Testis (tissue), 3 donors: ENCODE measurements around the gene MYL11. TPM values are rescaled to one million over a fixed set of nuclear protein-coding genes. Genes with fewer than 3 reads are reported as not detected.
A peak's percentile ranks its signal among the peaks of the same experiment; 100 is the strongest.

ENCODE experiments used
- DNase-seq: peaks from one replicate; pipeline ENCODE4 v3.0.0-alpha.2; 2019
- H3K27ac ChIP-seq, 2 donors: fragments of 200-600 bp; sonication (generic); one replicate each; pipeline ENCODE4 v1.5.1; 2019
- H3K27me3 ChIP-seq: fragments of 200-600 bp; sonication (generic); one replicate; pipeline ENCODE4 v1.5.1; 2019
- H3K36me3 ChIP-seq: fragments of 200-600 bp; sonication (generic); one replicate; pipeline ENCODE4 v1.5.1; 2017; ENCODE audit warnings: low read depth; ENCODE audit errors: missing control alignments
- H3K4me1 ChIP-seq: fragments of 200-600 bp; sonication (generic); one replicate; pipeline ENCODE4 v1.5.1; 2019
- H3K4me3 ChIP-seq, 2 donors: fragments of 200-600 bp; sonication (generic); one replicate each; pipeline ENCODE4 v1.5.1; 2017 to 2019
- H3K9me3 ChIP-seq: fragments of 200-600 bp; sonication (generic); one replicate; pipeline ENCODE4 v1.5.1; 2017
- CTCF ChIP-seq, 3 experiments: fragments of 450-650 bp in 2 of 3; fragments of 200-600 bp in 1 of 3; sonication (generic) in 1 of 3; IDR thresholded peaks; one replicate each; pipeline ENCODE4 v1.5.1; 2016 to 2019; ENCODE audit warnings: antibody characterized with exemption in 3 of 3, mild to moderate bottlenecking in 2 of 3, moderate library complexity in 1 of 3
- POLR2A ChIP-seq: fragments of 450-650 bp; IDR thresholded peaks from one replicate; pipeline ENCODE4 v1.6.1; 2017; ENCODE audit warnings: antibody characterized with exemption, mild to moderate bottlenecking, moderate library complexity
- WGBS, 2 donors: methylation state at CpG; one replicate each; pipeline ENCODE4 v1.1.5; 2018; 5-methylcytosine and 5-hydroxymethylcytosine counted together
- intact Hi-C: fragments of 100-400 bp; cut with DNase I; formaldehyde crosslinking; loops from one replicate; pipeline ENCODE4 v1.15.1; 2023; ENCODE audit warnings: low total_unique reads
- polyA plus RNA-seq: library from polyadenylated mRNA; stranded (reverse); fragments of 350-450 nt; fragmentation: Illumina TruSeq; extraction: RNeasy Lipid Tissue Mini Kit (QIAGEN cat#74804); gene quantifications from one replicate; pipeline ENCODE4 v1.2.3, GENCODE V29; 2014; ENCODE audit warnings: low read depth, low replicate concordance; ENCODE audit not compliant: insufficient read depth
- total RNA-seq, 2 donors: library from RNA; depleted of rRNA; stranded (reverse); fragments of >200 nt; gene quantifications; one replicate each; pipeline ENCODE4 v1.2.3, GENCODE V29; 2016

MYL11 gene
- total and polyA plus RNA-seq, 3 donors from 2014 or later: 2.5 to 18.5 (median 4.2) TPM

DNA sequence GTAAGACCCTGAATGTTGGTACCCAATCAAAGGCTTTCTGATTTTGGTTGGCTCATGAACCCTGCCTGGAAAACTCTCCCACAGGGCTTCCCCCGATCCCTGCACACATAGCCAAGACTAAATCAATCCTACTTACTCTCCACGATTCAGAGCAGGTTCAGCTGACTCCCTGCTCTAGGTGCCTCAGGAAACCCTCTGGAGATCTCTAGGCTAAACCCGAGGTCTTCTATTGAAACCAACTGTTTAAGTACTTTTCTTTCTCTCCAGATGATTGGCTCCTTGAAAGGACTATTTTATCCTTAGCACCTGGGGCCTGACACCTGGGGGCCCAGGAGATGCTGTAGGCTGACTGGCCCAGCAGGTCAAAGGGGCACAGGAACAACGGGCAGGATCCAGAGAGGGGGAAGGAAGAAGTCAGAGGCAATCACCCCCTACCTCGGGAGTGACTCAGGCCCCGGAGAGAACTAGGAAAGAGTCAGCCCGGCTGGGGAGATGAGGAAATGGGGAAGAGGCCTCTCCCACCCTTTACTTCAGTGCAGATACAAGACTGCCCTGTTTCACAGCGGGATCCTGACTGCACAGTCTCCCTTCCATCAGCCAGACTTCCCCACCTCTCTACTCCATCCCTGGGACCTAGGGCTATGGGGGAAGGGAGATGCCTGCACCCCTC, 6.3 kb upstream of the MYL11 start:
- Histone ChIP-seq H3K9me3 (no peaks in the 10 kb centered on the region), H3K27me3 (no peaks in the 10 kb centered on the region), H3K4me1 (peaks cover 26% of the 10 kb centered on the region), H3K4me3 (peak overlapping the region; percentile 82 to 87), H3K27ac (no peak overlapping the region), H3K36me3 (no peaks in the 10 kb centered on the region)
- no peak for DNase-seq
- WGBS, 2 donors: 2 to 3% methylated on average over 8 of the region's 8 CpGs
- intact Hi-C loops: no loop called here
- no peak for TF ChIP-seq CTCF (IDR thresholded peaks at IDR 0.05)
- TF ChIP-seq POLR2A: no peak

DNA sequence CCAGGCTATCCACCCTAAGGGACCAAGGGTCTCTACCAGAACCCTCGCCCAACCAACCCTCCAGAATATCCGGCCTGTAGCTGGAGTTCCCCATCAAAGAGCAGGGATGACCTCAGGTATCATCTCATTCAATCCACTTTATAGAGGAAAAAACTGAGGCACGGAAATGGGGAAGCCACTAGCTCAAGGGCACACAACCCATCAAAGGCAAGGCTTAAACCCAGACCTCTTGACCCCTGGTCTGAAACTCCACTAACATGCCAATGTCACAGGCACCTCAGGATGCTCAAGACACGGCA, 5.9 kb upstream of the MYL11 start:
- Histone ChIP-seq H3K9me3 (no peaks in the 10 kb centered on the region), H3K27ac (peak overlapping the region in 1 of 2 donors; percentile 90), H3K4me1 (peaks cover 26% of the 10 kb centered on the region), H3K4me3 (peak overlapping the region; percentile 82 to 87), H3K36me3 (no peaks in the 10 kb centered on the region), H3K27me3 (no peaks in the 10 kb centered on the region)
- intact Hi-C loops: no loop called here
- 6 to 13% methylated on average over 2 to 4 of the region's 4 CpGs for WGBS, 2 donors
- DNase-seq: no peak
- TF ChIP-seq CTCF (IDR thresholded peaks at IDR 0.05) (no peak), POLR2A (no peak)

DNA sequence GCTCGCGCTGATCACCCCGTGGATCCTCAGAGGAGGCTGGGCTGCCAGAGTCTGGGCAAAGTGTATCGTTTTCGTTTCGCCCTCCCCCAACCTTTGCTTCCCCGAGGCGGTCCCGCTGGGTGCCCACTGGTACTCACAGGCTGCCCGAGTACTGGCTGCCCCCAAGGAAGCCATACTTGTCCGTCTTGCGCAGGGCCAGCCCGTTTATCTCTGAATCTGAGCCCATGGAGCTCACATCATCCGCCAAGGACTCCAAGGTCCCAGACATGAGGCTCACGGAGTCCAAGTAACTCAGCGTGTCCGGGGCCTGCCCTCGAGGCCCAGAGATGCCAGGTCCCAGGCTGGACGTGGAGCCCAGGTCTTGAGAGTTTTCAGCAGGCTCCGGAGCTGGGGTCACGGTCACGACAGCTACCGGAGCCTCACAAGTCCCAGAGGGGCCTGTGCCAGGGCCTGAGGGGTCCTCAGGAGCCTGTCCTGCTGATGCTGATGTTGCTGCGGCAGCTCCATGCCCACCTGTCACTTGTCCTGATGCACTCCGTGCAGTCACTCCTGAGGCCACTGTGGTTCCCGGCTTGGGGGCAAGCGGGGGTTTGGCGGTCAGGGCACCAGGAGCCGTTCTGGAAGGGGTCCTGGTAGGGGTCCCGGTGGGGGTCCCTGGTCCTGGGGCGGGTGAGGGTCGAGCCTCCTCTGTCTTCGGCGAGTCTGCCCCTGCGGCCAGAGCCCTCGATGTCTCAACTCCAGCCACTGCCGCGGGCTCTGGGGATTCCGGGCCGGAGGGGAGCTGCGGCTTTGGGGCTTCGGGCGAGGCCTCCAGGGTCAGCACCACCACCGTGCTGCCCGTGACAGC, 5.3 kb upstream of the MYL11 start:
- WGBS, 2 donors: 0% methylated on average over 1 to 40 of the region's 45 CpGs

DNA sequence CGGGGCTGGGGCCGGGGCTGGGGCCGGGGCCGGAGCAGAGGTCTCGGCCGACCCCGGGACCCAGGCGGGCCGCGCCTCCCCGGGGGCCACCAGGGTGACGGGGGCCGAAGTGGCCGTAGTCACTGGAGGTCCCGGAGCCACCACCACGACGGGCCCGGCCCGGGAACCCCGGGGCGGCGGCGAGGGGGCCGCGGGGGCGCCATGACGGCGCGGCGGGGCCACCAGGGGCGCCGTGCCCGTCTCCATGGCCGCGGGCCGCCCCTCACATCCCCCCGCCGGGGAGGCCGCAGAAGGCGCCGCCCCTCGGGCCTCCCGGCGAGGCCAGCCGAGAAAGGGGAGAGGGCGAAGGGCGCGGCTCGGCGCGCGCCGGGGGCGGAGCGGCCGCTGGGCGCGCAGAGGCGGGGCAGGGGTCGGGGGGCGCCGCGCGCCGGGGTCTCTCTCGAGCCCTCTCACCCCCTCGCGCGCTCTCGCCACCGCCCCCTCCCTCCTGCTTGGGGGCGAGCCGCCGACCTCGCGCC, 4.6 kb upstream of the MYL11 start:
- TF ChIP-seq POLR2A (no peak), CTCF (IDR thresholded peaks at IDR 0.05) (peak in 1 of 3 experiments; percentile 6)
- Histone ChIP-seq H3K4me1 (peaks cover 26% of the 10 kb centered on the region), H3K36me3 (no peaks in the 10 kb centered on the region), H3K9me3 (no peaks in the 10 kb centered on the region), H3K27ac (peak overlapping the region; percentile 57 to 90), H3K4me3 (peak overlapping the region; percentile 82 to 87), H3K27me3 (no peaks in the 10 kb centered on the region)
- 1% methylated on average over 51 of the region's 76 CpGs; no CpG with 5 or more reads in 1 of the 2 donors for WGBS, 2 donors
- intact Hi-C loops: no loop called here
- DNase-seq: no peak

More for the DNA sequence above, 5.3 kb upstream of the MYL11 start:
- peak overlapping the region; percentile 57 to 90 for H3K27ac ChIP-seq
- no peaks in the 10 kb centered on the region for H3K27me3 ChIP-seq
- H3K36me3 ChIP-seq: no peaks in the 10 kb centered on the region
- H3K4me3 ChIP-seq: peak overlapping the region; percentile 82 to 87
- H3K4me1 ChIP-seq: peaks cover 26% of the 10 kb centered on the region
- no peaks in the 10 kb centered on the region for H3K9me3 ChIP-seq
- no peak for DNase-seq
- intact Hi-C loops: no loop called here
- no peak for TF ChIP-seq POLR2A
- TF ChIP-seq CTCF (IDR thresholded peaks at IDR 0.05): no peak
